Posterior vena cava (tissue), 2 donors: ENCODE data around the gene NCAPG2. TPM values are rescaled to one million over a fixed set of nuclear protein-coding genes. Genes with fewer than 3 reads are reported as not detected.
"Not testable (repeated sequence)": the region's sequence is repeated elsewhere in the genome, so short reads cannot be mapped to it uniquely, and the experiment has no call there.

Source experiments
- DNase-seq: peaks from one replicate; pipeline ENCODE4 v3.0.0-alpha.2; 2020; ENCODE audit warnings: low spot score
- intact Hi-C, 2 donors: fragments of 100-400 bp; cut with DNase I; formaldehyde crosslinking; loops; one replicate each; pipeline versions ENCODE4 v1.14.1 to v1.14.2; 2022 to 2023
- total RNA-seq, 2 donors: library from RNA; stranded (reverse); fragmentation: NEBNext Ultra II Directional; extraction: Animal tissue kit (Norgen Biotek cat#: 25700); gene quantifications; one replicate each; pipeline ENCODE4 v1.2.1, GENCODE V29; 2021
- donor health status: DM: yes; HTN: yes; CAD: no.
- donor health status: DM: yes; HTN: yes; CAD: no.

NCAPG2 gene
- total RNA-seq, 2 donors from 2014 or later, result 6.4 to 8.4 TPM

DNA sequence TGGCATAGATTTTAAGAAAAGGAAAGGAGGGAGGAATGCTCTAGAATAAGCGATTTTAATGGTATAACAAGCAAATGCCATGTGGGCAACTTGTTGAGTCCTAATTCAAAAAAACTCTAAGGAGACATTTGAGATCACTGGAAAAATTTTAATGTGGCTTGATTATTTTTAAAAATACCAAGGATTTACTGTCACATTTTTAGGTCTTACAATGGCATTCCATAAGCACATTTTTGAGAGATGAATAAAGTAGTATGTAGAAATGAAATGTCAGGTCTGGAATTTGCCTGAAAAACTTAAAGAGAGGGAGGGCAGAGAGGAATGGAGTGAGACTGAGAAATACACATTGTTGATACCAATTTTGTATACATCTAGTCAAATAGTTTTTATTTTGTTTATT is 20.3 kb downstream of the NCAPG2 start:
- intact Hi-C loops, result no loop called here

GRCh38 chr7:158683541-158683940 is 21.1 kb downstream of the NCAPG2 start:
- DNase-seq, result no peak
- intact Hi-C loops, result no loop called here

More for the DNA sequence above, 20.3 kb downstream of the NCAPG2 start:
- no peak for DNase-seq

DNA sequence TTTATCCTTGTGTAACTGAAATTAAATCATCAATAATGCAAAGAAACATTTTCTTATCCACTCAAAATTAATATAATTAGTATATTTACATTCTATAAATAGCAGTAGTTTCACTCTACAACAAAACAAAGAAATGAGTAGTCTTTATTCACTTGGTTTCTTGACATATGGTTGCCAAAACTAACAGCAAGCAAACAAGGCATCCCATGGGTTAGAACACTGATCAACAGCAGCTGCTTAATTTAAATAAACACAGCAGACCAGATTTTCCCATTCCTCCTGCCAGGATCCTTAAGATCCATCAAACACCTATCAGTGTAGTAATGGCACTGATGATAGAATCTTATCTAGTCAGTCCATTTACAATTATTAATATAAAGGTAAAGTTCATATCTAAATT is 22.1 kb downstream of the NCAPG2 start:
- intact Hi-C loops, result no loop called here
- no peak for DNase-seq

DNA sequence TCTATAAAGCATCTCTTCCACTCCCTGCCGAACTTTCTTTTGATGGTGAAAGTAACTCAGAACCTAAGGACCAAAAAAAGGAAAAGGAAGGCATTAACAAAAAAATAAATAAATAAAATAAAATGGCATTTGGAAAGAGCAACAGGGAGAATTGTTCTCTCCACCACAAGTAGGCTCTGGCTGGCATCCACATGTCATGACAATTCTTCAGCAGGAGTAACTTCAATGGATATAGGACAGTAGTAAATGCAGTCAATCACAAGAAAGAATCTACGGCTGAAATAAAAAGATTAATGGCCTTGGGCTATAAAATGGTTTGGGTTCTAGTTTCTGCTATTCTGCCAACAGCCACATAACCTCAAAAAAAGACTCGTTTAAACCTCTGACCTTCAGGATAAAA is 23.9 kb downstream of the NCAPG2 start:
- intact Hi-C loops, result no loop called here
- DNase-seq, result no peak

- no peak for DNase-seq
- intact Hi-C loops, result no loop called here
These were observed 27.7 kb downstream of the NCAPG2 start for GRCh38 chr7:158676906-158677305.

- DNase-seq, result no peak
- intact Hi-C loops, result no loop called here
These were observed 28.3 kb downstream of the NCAPG2 start for GRCh38 chr7:158676171-158676840.

GRCh38 chr7:158672975-158673374 is 31.6 kb downstream of the NCAPG2 start:
- intact Hi-C loops, result no loop called here
- no peak for DNase-seq

- DNase-seq, intact Hi-C loops: not testable (repeated sequence)
These were observed 36.5 kb downstream of the NCAPG2 start for GRCh38 chr7:158668086-158668485.

- intact Hi-C loops, DNase-seq: not testable (repeated sequence)
These were observed 37.5 kb downstream of the NCAPG2 start for GRCh38 chr7:158666966-158667678.

- DNase-seq, result no peak
- intact Hi-C loops, result no loop called here
These were observed 38.2 kb downstream of the NCAPG2 start for GRCh38 chr7:158666401-158666800.

DNA sequence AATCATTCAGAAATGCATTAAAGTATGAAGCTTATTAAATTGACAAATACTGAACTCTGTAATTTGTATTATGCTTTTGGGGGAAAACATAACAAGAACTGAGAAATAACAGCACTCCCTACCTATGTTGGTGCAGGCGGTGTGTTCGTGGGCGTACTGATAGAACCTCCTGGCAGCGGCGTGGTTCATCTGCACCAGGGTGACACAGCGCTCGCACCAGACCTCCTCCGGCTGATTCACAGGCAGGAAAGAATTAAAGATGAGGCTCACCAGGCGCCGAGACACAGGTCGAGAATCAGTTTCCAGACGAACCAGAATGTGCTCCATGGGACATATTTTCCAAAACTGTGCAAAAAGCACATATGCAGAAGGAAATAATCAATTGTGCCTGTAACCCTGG is 40.2 kb downstream of the NCAPG2 start:
- intact Hi-C loops, result no loop called here
- no peak for DNase-seq

DNA sequence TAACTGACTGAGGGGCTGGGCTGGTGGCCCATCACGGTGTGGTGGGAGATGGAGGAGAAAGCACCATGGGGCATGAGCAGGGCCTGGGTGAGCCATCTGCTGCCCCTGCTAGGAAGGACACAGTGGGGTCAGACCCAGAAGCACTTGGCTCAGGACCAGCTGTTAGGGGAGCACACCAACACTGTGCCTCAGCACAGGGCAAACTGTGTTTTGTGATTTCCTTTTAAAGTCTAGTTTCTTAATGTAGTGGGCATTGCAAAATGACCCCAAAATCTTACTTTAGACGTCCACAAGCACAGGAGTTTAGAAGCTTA is 41.2 kb downstream of the NCAPG2 start:
- no peak for DNase-seq
- intact Hi-C loops, result no loop called here

DNA sequence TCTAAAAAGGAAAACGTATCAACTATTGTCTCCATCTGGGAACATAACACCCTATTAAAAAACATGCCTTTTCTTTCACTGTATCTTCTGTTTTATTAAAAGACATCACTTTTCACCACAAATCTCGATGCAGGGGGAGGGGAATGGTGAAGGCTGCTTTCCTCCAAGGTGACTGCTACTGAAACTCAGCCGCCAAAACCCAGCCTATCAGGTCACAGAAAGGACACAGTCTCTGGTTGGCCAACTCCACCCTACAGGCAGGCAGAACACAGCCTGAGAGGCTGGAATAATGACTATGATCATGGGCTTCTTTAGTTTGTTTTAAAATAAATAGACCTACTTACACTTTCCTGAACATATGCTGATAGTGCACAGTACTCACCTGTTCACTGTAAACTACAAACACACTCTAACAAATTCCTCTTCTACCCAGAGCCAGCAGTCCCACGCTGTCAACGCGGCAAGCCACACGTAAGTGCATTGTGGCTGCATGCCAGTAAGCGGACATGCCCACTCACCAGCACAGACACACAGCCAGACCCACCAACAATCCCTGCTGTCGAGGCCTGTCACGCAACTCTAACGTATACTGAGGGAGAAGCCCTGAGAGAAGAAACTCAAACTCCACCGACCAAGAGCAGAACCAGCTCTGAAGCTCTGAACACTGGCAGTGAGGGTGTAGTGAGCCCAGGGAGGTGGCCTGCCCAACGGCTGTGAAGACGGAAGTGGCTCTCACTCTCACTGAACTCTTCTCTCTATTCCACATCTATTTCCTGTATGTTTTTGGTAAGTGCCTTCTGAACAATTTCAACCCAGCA is 41.8 kb downstream of the NCAPG2 start:
- intact Hi-C loops, result no loop called here
- no peak for DNase-seq

DNA sequence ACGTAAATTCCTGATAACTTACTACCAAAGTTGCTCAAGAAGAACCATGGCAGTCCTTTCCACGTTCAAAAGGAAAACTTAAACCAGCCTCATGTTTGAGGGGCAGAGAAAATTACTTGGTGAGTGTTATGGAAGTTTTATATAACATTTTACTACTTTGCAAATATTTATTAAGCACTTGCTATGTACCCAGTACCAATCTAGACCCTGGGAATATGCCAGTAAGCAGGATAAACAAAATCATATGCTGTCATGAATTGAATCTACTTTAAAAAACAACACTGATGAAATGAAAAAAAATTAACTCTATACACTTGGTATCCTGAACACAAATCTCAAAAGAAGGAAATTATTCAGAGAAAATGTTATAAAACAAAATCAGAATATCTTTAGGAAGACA is 46.1 kb downstream of the NCAPG2 start:
- DNase-seq, result no peak
- intact Hi-C loops, result no loop called here

GRCh38 chr7:158657189-158657746 is 47.3 kb downstream of the NCAPG2 start:
- intact Hi-C loops, result no loop called here
- DNase-seq, result no peak

- DNase-seq, result no peak
- intact Hi-C loops, result no loop called here
These were observed 48.6 kb downstream of the NCAPG2 start for GRCh38 chr7:158655931-158656441.

DNA sequence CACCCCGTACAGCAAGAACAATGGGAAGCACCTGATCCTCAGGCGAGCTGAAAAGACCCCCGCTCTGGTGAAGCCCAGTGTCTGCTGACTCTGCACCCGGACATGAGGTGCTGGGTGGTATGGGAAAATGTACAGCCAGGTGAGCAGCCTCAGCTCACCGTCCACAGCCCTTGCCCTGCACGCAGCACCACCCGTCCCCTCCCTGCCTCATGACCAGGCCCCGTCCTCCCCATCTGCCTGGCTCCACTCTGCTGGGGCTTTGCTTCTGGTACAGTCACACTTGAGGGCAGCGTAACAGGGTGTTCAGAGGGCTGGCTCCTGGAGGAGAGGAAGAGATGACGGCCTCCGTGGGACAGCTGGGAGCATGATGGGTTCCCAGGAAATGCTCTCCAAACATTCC is 49.1 kb downstream of the NCAPG2 start:
- intact Hi-C loops, result no loop called here
- DNase-seq, result no peak

DNA sequence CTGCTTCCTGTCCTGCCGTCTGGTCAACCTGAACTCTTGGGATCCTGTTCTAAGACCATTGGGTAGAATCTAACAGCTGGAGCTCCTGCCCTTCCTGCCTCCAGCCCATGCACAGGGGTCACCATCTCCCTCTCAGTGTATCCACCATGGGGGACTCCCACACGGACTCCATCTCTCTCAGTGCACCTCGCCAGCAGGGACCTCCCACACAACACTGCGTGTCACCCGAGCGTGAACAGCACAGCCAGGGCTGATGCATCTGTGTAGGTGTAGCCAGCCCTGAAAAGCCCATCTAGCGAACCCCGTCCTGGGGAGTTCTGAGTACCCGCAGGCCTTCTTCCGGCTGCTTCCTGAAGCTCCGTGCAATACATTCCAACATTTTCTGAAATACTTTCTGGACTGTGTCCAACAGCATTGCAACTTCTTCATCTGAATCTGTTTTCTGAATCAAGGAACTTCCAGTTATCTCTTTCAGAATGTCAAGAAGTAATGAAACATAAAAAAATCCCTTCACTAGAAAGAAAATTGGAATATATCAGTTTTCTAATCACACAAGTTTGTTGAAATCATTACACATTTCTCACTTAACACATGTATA is 52.5 kb downstream of the NCAPG2 start:
- intact Hi-C loops, result no loop called here
- DNase-seq, result no peak

DNA sequence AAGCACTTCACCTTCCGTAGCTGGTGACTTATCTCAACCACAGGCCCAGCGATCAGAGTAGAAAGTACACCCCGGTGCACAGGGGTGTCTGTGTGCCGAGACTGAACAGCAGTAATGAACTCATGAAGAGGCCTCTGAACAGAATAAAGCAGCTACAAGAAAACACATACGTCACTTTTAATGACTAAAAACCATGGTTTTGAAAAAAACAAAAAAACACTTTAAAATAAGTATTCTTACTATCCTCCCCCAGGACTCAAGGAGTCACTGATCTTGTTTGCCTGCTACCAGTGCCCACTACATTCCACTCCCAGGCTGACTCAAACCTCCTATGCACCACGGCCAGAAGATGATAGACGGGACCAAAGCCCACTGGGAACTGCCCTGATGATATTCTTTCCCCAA is 53.8 kb downstream of the NCAPG2 start:
- no peak for DNase-seq

DNA sequence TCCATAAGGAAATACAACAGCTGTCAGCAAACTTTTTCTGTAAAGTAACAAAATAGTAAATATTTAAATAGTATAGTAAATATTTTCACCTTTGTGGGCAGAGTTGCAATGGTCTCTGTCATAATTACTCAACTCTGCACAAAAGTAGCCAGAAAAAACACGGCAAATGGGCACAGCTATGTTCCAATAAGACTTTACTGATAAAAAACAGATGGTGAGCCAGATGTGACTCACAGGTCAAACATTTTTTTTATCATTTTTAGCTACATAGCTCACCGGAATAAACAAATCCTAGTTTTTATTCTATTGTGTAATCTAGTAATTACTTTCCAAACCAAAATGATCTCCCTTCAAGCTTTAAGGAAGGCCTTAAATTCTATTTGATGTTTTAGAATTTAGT is 55.3 kb downstream of the NCAPG2 start:
- DNase-seq, result no peak
- intact Hi-C loops, result no loop called here

More for the DNA sequence above, 53.8 kb downstream of the NCAPG2 start:
- intact Hi-C loops, result no loop called here
